H1 (cell line): Measurements from ENCODE around the gene KLHL21. TPM values are rescaled to one million over a fixed set of nuclear protein-coding genes. Genes with fewer than 3 reads are reported as not detected.
"Not testable (repeated sequence)": the region's sequence is repeated elsewhere in the genome, so short reads cannot be mapped to it uniquely, and the experiment has no call there.

Experiments
- CTCF ChIA-PET: fragments of 300-600 bp; sonication (Branson Sonifier 250); formaldehyde crosslinking; loops from one replicate; lab custom pipeline; 2021; ENCODE audit not compliant: partially characterized antibody; lab: Charles Lee
- POLR2A ChIA-PET: fragments of 300-600 bp; sonication (Branson Sonifier 250); formaldehyde crosslinking; loops from one replicate; lab custom pipeline; 2021; ENCODE audit warnings: inconsistent platforms; ENCODE audit not compliant: partially characterized antibody; lab: Charles Lee
- DNase-seq, 2 experiments: peaks; one replicate each; pipeline versions ENCODE4 v3.0.0 to v3.0.0-alpha.2; 2010 to 2022; ENCODE audit warnings: low spot score in 2 of 2, low read depth in 1 of 2, mixed read lengths in 1 of 2
- FAIRE-seq: peaks from 2 replicates; lab custom pipeline; 2011; peaks lifted over from hg19 to GRCh38; lab: Jason Lieb, UNC
- H2AFZ ChIP-seq: 2 replicates; pipeline ENCODE4 v1.8.1; 2012; ENCODE audit warnings: low read length, inconsistent platforms
- H2AK5ac ChIP-seq: 2 replicates; pipeline ENCODE4 v1.6.1; 2013; ENCODE audit warnings: low read depth, low read length
- H2BK120ac ChIP-seq: replicated peaks from 2 replicates; pipeline ENCODE3; 2013; ENCODE audit warnings: low read depth, low read length, inconsistent platforms
- H2BK12ac ChIP-seq: 2 replicates; pipeline ENCODE4 v1.6.1; 2013; ENCODE audit warnings: low read depth, low read length
- H2BK15ac ChIP-seq: 2 replicates; pipeline ENCODE4 v1.6.1; 2013; ENCODE audit warnings: low read length
- H2BK20ac ChIP-seq: 2 replicates; pipeline ENCODE4 v1.6.1; 2013; ENCODE audit warnings: low read length
- H2BK5ac ChIP-seq: 2 replicates; pipeline ENCODE4 v1.6.1; 2013; ENCODE audit warnings: low read depth, low read length
- H3K14ac ChIP-seq: 2 replicates; pipeline ENCODE4 v1.6.1; 2013; ENCODE audit warnings: inconsistent platforms; ENCODE audit not compliant: insufficient read length
- H3K18ac ChIP-seq: 2 replicates; pipeline ENCODE4 v1.6.1; 2013; ENCODE audit warnings: low read length; ENCODE audit errors: extremely low read depth
- H3K23ac ChIP-seq: 2 replicates; pipeline ENCODE4 v1.6.1; 2013; ENCODE audit warnings: inconsistent platforms; ENCODE audit not compliant: insufficient read length
- H3K23me2 ChIP-seq: 2 replicates; pipeline ENCODE4 v1.6.1; 2013; ENCODE audit warnings: low read depth, low read length
- H3K27ac ChIP-seq: 2 replicates; pipeline ENCODE4 v1.6.1; 2011; ENCODE audit warnings: low read depth, low read length, inconsistent platforms
- H3K27me3 ChIP-seq, 4 experiments: replicated peaks in 1 of 4; 1 replicate in 1 of 4; 2 replicates in 3 of 4; pipeline versions ENCODE4 v1.6.1 to v1.8.1; 2011 to 2013; ENCODE audit warnings: low read length in 3 of 4, mild to moderate bottlenecking in 3 of 4, inconsistent platforms in 2 of 4, mixed read lengths in 2 of 4, moderate library complexity in 1 of 4; ENCODE audit not compliant: control insufficient read depth in 3 of 4, insufficient read depth in 3 of 4; ENCODE audit errors: extremely low read depth in 1 of 4
- H3K36me3 ChIP-seq, 4 experiments: 2 replicates each; pipeline versions ENCODE4 v1.6.1 to v1.8.1; 2011 to 2013; ENCODE audit warnings: mild to moderate bottlenecking in 4 of 4, low read length in 3 of 4, moderate library complexity in 2 of 4, control low read depth in 1 of 4, inconsistent platforms in 1 of 4; ENCODE audit not compliant: insufficient read depth in 4 of 4, control insufficient read depth in 2 of 4
- H3K4ac ChIP-seq: replicated peaks from 2 replicates; pipeline ENCODE3; 2013; ENCODE audit warnings: low read length, low read depth, mixed read lengths, inconsistent platforms; ENCODE audit not compliant: insufficient read length
- H3K4me1 ChIP-seq, 4 experiments: replicated peaks in 1 of 4; 1 replicate in 1 of 4; 2 replicates in 3 of 4; pipeline versions ENCODE4 v1.6.1 to v1.8.1; 2011 to 2013; ENCODE audit warnings: low read length in 3 of 4, inconsistent platforms in 2 of 4, mixed read lengths in 1 of 4; ENCODE audit not compliant: insufficient read depth in 4 of 4, control insufficient read depth in 3 of 4
- H3K4me2 ChIP-seq, 2 experiments: 2 replicates each; pipeline versions ENCODE4 v1.6.1 to v1.8.1; 2011 to 2013; ENCODE audit warnings: low read depth in 2 of 2, low read length in 2 of 2, control low read depth in 1 of 2, inconsistent platforms in 1 of 2, mild to moderate bottlenecking in 1 of 2; ENCODE audit not compliant: insufficient read depth in 1 of 2
- H3K4me3 ChIP-seq, 4 experiments: fragments of 200-600, 300-600 bp in 1 of 4; sonication (generic), shearing (Covaris generic), sonication (Bioruptor Twin) in 1 of 4; 2 replicates each; pipeline versions ENCODE4 v1.5.1 to v1.8.1; 2011 to 2016; ENCODE audit warnings: low read length in 4 of 4, low read depth in 3 of 4, control low read depth in 2 of 4, inconsistent platforms in 2 of 4, mild to moderate bottlenecking in 2 of 4, mixed read lengths in 1 of 4, moderate library complexity in 1 of 4; ENCODE audit not compliant: insufficient read depth in 2 of 4; ENCODE audit errors: extremely low read depth in 1 of 4
- H3K56ac ChIP-seq: replicated peaks from 2 replicates; pipeline ENCODE3; 2013; ENCODE audit warnings: low read depth, mild to moderate bottlenecking, mixed read lengths, low read length, inconsistent platforms; ENCODE audit not compliant: insufficient read length
- H3K79me1 ChIP-seq: 2 replicates; pipeline ENCODE4 v1.6.1; 2013; ENCODE audit warnings: low read depth, low read length, control low read depth
- H3K79me2 ChIP-seq, 2 experiments: 2 replicates each; pipeline versions ENCODE4 v1.6.1 to v1.8.1; 2012 to 2013; ENCODE audit warnings: low read length in 2 of 2, mild to moderate bottlenecking in 2 of 2, inconsistent platforms in 1 of 2; ENCODE audit not compliant: insufficient read depth in 2 of 2, control insufficient read depth in 1 of 2
- H3K9ac ChIP-seq, 4 experiments: replicated peaks in 1 of 4; 1 replicate in 1 of 4; 2 replicates in 3 of 4; pipeline versions ENCODE4 v1.6.1 to v1.8.1; 2011 to 2013; ENCODE audit warnings: low read depth in 3 of 4, low read length in 3 of 4, control low read depth in 2 of 4, mild to moderate bottlenecking in 2 of 4, moderate library complexity in 2 of 4, inconsistent platforms in 1 of 4; ENCODE audit errors: extremely low read depth in 1 of 4
- H3K9me3 ChIP-seq, 2 experiments: 2 replicates each; pipeline versions ENCODE4 v1.6.1 to v1.8.1; 2012 to 2013; ENCODE audit warnings: mild to moderate bottlenecking in 2 of 2, moderate library complexity in 2 of 2, control low read depth in 1 of 2, inconsistent platforms in 1 of 2, low read depth in 1 of 2, low read length in 1 of 2, mixed read lengths in 1 of 2; ENCODE audit not compliant: insufficient read depth in 2 of 2
- H4K20me1 ChIP-seq, 2 experiments: replicated peaks in 1 of 2; 2 replicates each; pipeline versions ENCODE3 to v1.8.1; 2011 to 2013; ENCODE audit warnings: inconsistent platforms in 2 of 2, low read length in 2 of 2, mild to moderate bottlenecking in 1 of 2; ENCODE audit not compliant: insufficient read depth in 2 of 2, control insufficient read depth in 1 of 2
- H4K5ac ChIP-seq: 2 replicates; pipeline ENCODE4 v1.6.1; 2013; ENCODE audit warnings: low read length, low read depth, mixed read lengths, inconsistent platforms; ENCODE audit not compliant: insufficient read length
- H4K8ac ChIP-seq: 2 replicates; pipeline ENCODE4 v1.8.0; 2013; ENCODE audit warnings: mild to moderate bottlenecking, moderate library complexity, low read length, inconsistent platforms; ENCODE audit not compliant: insufficient read depth; ENCODE audit errors: extremely low read depth
- H4K91ac ChIP-seq: replicated peaks from 2 replicates; pipeline ENCODE3; 2013; ENCODE audit warnings: low read length, mixed read lengths, inconsistent platforms; ENCODE audit not compliant: insufficient read length
- whole genome bisulfite sequencing, 2 experiments: shearing (Covaris generic) in 1 of 2; methylation state at CpG; one replicate each; pipeline versions ENCODE4 v1.1.6 to v1.1.7; 2013 to 2015; ENCODE audit warnings: low lambda C conversion rate in 2 of 2, mixed read lengths in 2 of 2, inconsistent platforms in 1 of 2, low coverage in 1 of 2, missing lambda C conversion rate in 1 of 2; ENCODE audit not compliant: insufficient replicate concordance in 2 of 2, insufficient coverage in 1 of 2, insufficient read length in 1 of 2; ENCODE audit errors: extremely low coverage in 1 of 2, missing lambda C conversion rate in 1 of 2; 5-methylcytosine and 5-hydroxymethylcytosine counted together
- polyA plus RNA-seq, 7 experiments: library from polyadenylated mRNA; depleted of rRNA in 3 of 7; stranded (reverse) in 5 of 7; unstranded in 2 of 7; fragments of >200 nt in 5 of 7; fragments of 200-250 nt in 2 of 7; gene quantifications; 1 replicate in 5 of 7; 2 replicates in 1 of 7; 4 replicates in 1 of 7; pipeline versions ENCODE4 v1.2.1 to v1.2.3, GENCODE V29; 2011 to 2013; ENCODE audit warnings: missing spikeins in 2 of 7, mixed read lengths in 2 of 7
- total RNA-seq: library from RNA; stranded (reverse); fragmentation: NEBNext Ultra II Directional; extraction: Animal tissue kit (Norgen Biotek cat#: 25700); gene quantifications from 2 replicates; pipeline ENCODE4 v1.2.1, GENCODE V29; 2021

Gene KLHL21
- total and polyA plus RNA-seq, 2 of the 8 experiments (the other 6 are each of a cell fraction or from before 2014, with no cell fraction given), result 11.9 to 22.3 TPM

DNA sequence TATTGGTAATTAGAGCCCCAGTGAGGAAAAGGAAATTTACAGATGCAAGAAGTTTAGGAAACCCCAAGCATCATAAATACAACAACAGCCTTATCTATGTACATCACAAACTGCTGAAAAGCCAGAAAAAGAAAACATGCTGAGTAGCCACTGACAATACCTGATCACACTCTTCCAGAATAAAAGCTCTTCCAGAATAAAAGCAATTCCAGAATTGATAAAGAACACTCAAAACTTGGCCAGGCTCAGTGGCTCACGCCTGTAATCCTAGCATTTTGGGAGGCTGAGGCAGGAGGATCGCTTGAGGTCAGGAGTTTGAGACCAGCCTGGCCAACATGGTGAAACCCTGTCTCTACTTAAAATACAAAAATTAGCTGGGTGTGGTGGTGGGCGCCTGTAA lies 38.2 kb upstream of the KLHL21 start:
- H4K20me1 ChIP-seq, H2AK5ac ChIP-seq, H3K56ac ChIP-seq, H2BK12ac ChIP-seq, H3K79me1 ChIP-seq, H2BK120ac ChIP-seq, H3K27ac ChIP-seq, H4K5ac ChIP-seq, H3K9me3 ChIP-seq, H2AFZ ChIP-seq, H4K91ac ChIP-seq, H3K4me2 ChIP-seq, H3K23ac ChIP-seq, H3K9ac ChIP-seq, FAIRE-seq, H3K79me2 ChIP-seq, H4K8ac ChIP-seq, H3K27me3 ChIP-seq, H3K4ac ChIP-seq, DNase-seq, H3K4me3 ChIP-seq, H2BK20ac ChIP-seq, H3K18ac ChIP-seq, H3K23me2 ChIP-seq, H2BK15ac ChIP-seq, H2BK5ac ChIP-seq, H3K14ac ChIP-seq, H3K4me1 ChIP-seq: not testable (repeated sequence)
- POLR2A ChIA-PET, result interaction anchor here (1.1 to 1.3 kb wide), 4 partner anchors 8 to 88 kb away, joined by 3 to 8 read pairs (median 4); partner anchors contain the start of gene KLHL21
- CTCF ChIA-PET, result interaction anchor here (1.2 to 1.6 kb wide), 2 partner anchors 15 to 66 kb away, joined by 3 read pairs; no protein-coding TSS in a partner anchor
- peaks cover 34 to 75% (median 67%) of the 10 kb centered on the region in 4 experiments for H3K36me3 ChIP-seq
- WGBS, 2 experiments, result 76% methylated on average over 3 of the region's 3 CpGs; no CpG with 5 or more reads in 1 of the 2 experiments
